Gastroesophageal sphincter (tissue), 4 donors: ENCODE results near the gene AFG3L2. TPM values are rescaled to one million over a fixed set of nuclear protein-coding genes. Genes with fewer than 3 reads are reported as not detected.

Experiments used
- ATAC-seq: fragments of 150-250 bp; one replicate; pipeline ENCODE4 v1.9.1; 2016; ENCODE audit warnings: mild to moderate bottlenecking, moderate library complexity
- H3K27ac ChIP-seq, 4 donors: fragments of 200-600 bp; sonication (generic) in 3 of 4; 1 replicate in 3 of 4; 2 replicates in 1 of 4; pipeline ENCODE4 v1.5.1; 2016 to 2019
- H3K27me3 ChIP-seq: fragments of 200-600 bp; sonication (generic); one replicate; pipeline ENCODE4 v1.5.1; 2019
- H3K36me3 ChIP-seq, 2 donors: fragments of 200-600 bp; sonication (generic); one replicate each; pipeline ENCODE4 v1.5.1; 2019; ENCODE audit warnings: control low read depth in 1 of 2
- H3K4me1 ChIP-seq, 3 donors: fragments of 200-600 bp; sonication (generic); 1 replicate in 2 of 3; 2 replicates in 1 of 3; pipeline ENCODE4 v1.5.1; 2016 to 2019; ENCODE audit warnings: control low read depth in 2 of 3
- H3K4me3 ChIP-seq, 2 donors: fragments of 200-600 bp; sonication (generic); one replicate each; pipeline ENCODE4 v1.5.1; 2019; ENCODE audit warnings: mild to moderate bottlenecking in 1 of 2, moderate library complexity in 1 of 2
- H3K9me3 ChIP-seq, 3 donors: fragments of 200-600 bp; sonication (generic); one replicate each; pipeline ENCODE4 v1.5.1; 2017 to 2019; ENCODE audit warnings: control low read depth in 2 of 3
- CTCF ChIP-seq, 4 experiments: fragments of 200-600 bp in 2 of 4; fragments of 450-650 bp in 2 of 4; sonication (generic) in 1 of 4; IDR thresholded peaks; one replicate each; pipeline ENCODE4 v1.5.1; 2017 to 2019; ENCODE audit warnings: antibody characterized with exemption in 4 of 4, mild to moderate bottlenecking in 2 of 4, moderate library complexity in 2 of 4
- EP300 ChIP-seq: sonication (generic); formaldehyde crosslinking; IDR thresholded peaks from one replicate; pipeline ENCODE4 v1.6.1; 2017; ENCODE audit warnings: antibody characterized with exemption, mild to moderate bottlenecking
- POLR2A ChIP-seq, 2 donors: fragments of 450-650 bp; IDR thresholded peaks; one replicate each; pipeline ENCODE4 v1.6.1; 2017; ENCODE audit warnings: antibody characterized with exemption in 2 of 2, mild to moderate bottlenecking in 2 of 2, moderate library complexity in 1 of 2
- POLR2AphosphoS5 ChIP-seq: sonication (generic); formaldehyde crosslinking; IDR thresholded peaks from one replicate; pipeline ENCODE4 v1.6.1; 2017; ENCODE audit warnings: antibody characterized with exemption
- WGBS, 2 donors: methylation state at CpG; one replicate each; pipeline ENCODE4 v1.1.5; 2018; ENCODE audit warnings: low coverage in 1 of 2; 5-methylcytosine and 5-hydroxymethylcytosine counted together
- total RNA-seq, 4 donors: library from RNA; depleted of rRNA; stranded (reverse); fragments of >200 nt; gene quantifications; one replicate each; pipeline ENCODE4 v1.1.0, GENCODE V29; 2016

AFG3L2 gene
- total RNA-seq, 4 donors from 2014 or later, result 38.4 to 52.9 (median 40.8) TPM

DNA sequence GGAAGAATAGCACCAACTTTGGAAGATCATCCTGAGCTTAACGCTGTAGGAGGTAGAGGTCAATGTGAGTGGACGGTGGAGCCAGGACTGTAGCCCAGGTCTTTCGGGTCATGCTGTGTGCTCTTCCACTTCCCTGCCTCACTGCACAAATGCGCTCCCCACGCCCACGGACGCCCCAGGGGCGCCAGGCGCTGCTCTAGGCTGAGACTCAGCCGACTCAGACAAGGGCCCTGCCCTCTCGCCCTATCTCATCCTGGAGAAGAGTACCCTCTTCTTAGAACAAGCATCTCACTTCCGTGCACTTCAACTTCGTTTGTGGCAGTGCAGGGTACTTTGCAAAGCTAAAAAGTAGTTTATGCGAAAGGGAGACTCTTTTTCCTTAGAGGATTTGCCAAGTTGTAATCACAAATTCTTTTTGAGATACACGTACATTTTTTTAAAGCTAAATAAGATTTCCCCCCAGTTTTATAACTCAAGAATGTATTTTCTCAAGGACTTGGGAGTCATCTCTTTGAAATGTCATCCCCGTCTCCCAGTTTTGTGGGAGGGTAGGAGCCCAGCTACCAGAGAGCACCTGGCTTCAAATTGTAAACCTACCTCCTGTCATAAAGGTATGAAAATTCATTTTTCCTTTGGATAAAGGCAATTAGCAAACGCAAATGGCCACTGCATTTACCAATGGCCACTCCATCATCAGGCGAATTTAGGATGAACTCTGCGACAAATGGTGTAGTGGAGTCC, 29.5 kb upstream of the AFG3L2 start:
- Histone ChIP-seq H3K4me1 (peaks cover 0 to 35% (median 8%) of the 10 kb centered on the region in 3 donors), H3K27ac (no peak overlapping the region), H3K36me3 (no peaks in the 10 kb centered on the region), H3K27me3 (no peaks in the 10 kb centered on the region), H3K9me3 (no peaks in the 10 kb centered on the region), H3K4me3 (no peak overlapping the region)
- ATAC-seq, result no peak
- 86 to 89% methylated on average over 14 of the region's 19 CpGs for WGBS, 2 donors
- TF ChIP-seq POLR2AphosphoS5 (no peak), CTCF (IDR thresholded peaks at IDR 0.05) (no peak), EP300 (no peak), POLR2A (IDR thresholded peaks at IDR 0.05) (no peak)

DNA sequence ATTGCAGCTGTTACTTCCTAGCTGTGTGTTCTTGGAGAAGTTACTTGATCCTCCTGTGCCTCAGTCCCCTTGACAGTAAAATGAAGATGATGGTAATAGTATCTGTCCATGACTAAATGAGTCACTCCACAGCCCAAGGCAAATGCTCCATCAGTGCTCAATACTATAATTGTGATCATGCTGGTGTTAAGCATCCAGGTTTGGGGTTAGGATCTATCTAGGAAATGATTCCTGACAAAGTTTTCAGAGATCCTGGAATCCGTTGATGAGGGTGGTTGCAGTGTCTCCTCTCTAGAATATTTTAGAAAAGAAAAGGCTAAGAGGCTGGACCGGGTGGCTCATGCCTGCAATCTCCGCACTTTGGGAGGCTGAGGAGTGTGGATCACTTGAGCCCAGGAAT, 28.0 kb upstream of the AFG3L2 start:
- Histone ChIP-seq H3K27ac (no peak overlapping the region), H3K4me3 (no peak overlapping the region), H3K27me3 (no peaks in the 10 kb centered on the region), H3K4me1 (peaks cover 0 to 28% (median 6%) of the 10 kb centered on the region in 3 donors), H3K36me3 (no peaks in the 10 kb centered on the region), H3K9me3 (no peaks in the 10 kb centered on the region)
- TF ChIP-seq POLR2AphosphoS5 (no peak), EP300 (no peak), CTCF (IDR thresholded peaks at IDR 0.05) (no peak), POLR2A (IDR thresholded peaks at IDR 0.05) (no peak)
- no peak for ATAC-seq
- WGBS, 2 donors, result 84 to 96% methylated on average over 3 of the region's 3 CpGs

DNA sequence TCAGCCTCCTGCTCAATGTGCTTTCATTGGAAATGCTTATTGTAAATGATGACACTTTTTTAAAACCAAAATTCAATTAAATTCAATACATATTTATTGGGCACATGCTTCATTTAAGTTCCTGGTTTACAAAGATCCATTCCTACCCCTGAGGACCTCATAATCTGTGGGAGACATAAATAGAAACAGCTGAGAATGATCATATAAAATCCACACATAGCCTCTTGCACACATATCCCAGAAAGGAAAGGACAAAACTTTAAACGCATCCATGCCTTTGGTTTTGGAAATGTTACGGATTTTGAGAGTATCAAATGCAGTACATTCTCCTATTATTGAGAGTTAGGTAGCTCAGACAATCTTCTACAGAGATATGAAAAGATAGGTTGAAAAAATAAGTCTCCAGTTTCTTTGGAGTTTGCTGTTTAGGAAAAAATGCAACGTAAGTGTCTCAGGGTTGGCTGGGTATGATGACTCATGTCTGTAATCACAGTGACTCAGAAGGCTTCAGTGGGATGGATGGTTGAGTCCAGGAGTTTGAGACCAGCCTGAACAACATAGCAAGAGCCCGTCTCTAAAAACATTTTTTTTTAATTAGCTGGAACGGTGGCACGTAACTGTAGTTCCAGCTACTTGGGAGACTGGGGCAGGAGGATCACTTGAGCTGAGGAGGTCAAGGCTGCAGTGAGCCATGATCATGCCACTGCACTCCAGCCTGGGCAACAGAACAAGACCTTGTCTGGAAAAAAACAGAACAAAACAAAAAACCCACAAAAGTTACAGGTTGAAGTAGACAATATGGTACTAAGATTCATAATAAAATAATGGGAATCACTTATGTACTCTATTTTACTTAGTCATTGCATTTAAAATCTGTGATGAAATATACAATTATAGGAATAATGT, 26.8 kb upstream of the AFG3L2 start:
- no peaks in the 10 kb centered on the region for H3K27me3 ChIP-seq
- 23 to 66% methylated on average over 6 of the region's 6 CpGs for WGBS, 2 donors
- H3K4me1 ChIP-seq, result peaks cover 0 to 16% (median 3%) of the 10 kb centered on the region in 3 donors
- no peaks in the 10 kb centered on the region for H3K36me3 ChIP-seq
- no peak overlapping the region for H3K27ac ChIP-seq
- H3K4me3 ChIP-seq, result no peak overlapping the region
- no peak for TF ChIP-seq CTCF (IDR thresholded peaks at IDR 0.05)
- no peak for TF ChIP-seq EP300
- no peak for TF ChIP-seq POLR2A (IDR thresholded peaks at IDR 0.05)
- TF ChIP-seq POLR2AphosphoS5, result no peak
- no peaks in the 10 kb centered on the region for H3K9me3 ChIP-seq
- no peak for ATAC-seq

GRCh38 chr18:12401881-12402280, 24.9 kb upstream of the AFG3L2 start:
- no peaks in the 10 kb centered on the region for H3K27me3 ChIP-seq
- no peak overlapping the region for H3K27ac ChIP-seq
- no peak for ATAC-seq
- H3K4me1 ChIP-seq, result peaks cover 0 to 2% (median 0%) of the 10 kb centered on the region in 3 donors
- 85 to 89% methylated on average over 3 of the region's 9 CpGs for WGBS, 2 donors
- H3K36me3 ChIP-seq, result no peaks in the 10 kb centered on the region
- no peak overlapping the region for H3K4me3 ChIP-seq
- TF ChIP-seq EP300, result no peak
- no peak for TF ChIP-seq CTCF (IDR thresholded peaks at IDR 0.05)
- no peak for TF ChIP-seq POLR2A (IDR thresholded peaks at IDR 0.05)
- no peak for TF ChIP-seq POLR2AphosphoS5
- H3K9me3 ChIP-seq, result no peaks in the 10 kb centered on the region
